Suprapubic skin (tissue), 4 donors: ENCODE measurements around the gene MMAB. TPM values are rescaled to one million over a fixed set of nuclear protein-coding genes. Genes with fewer than 3 reads are reported as not detected.

Experiments used
- DNase-seq, 2 donors: peaks; one replicate each; pipeline ENCODE4 v3.0.0-alpha.2; 2019; ENCODE audit warnings: low spot score in 2 of 2
- H3K27ac ChIP-seq: fragments of 200-600 bp; sonication (generic); one replicate; pipeline ENCODE4 v1.5.1; 2019
- H3K27me3 ChIP-seq: fragments of 200-600 bp; sonication (generic); one replicate; pipeline ENCODE4 v1.5.1; 2019
- H3K36me3 ChIP-seq: fragments of 200-600 bp; sonication (generic); one replicate; pipeline ENCODE4 v1.5.1; 2019
- H3K4me1 ChIP-seq: fragments of 200-600 bp; sonication (generic); one replicate; pipeline ENCODE4 v1.5.1; 2019
- H3K4me3 ChIP-seq: fragments of 200-600 bp; sonication (generic); one replicate; pipeline ENCODE4 v1.5.1; 2019; ENCODE audit warnings: mild to moderate bottlenecking
- H3K9me3 ChIP-seq: fragments of 200-600 bp; sonication (generic); one replicate; pipeline ENCODE4 v1.5.1; 2019
- EP300 ChIP-seq: sonication (generic); formaldehyde crosslinking; IDR thresholded peaks from one replicate; pipeline ENCODE4 v1.6.1; 2017; ENCODE audit warnings: antibody characterized with exemption
- POLR2A ChIP-seq, 2 donors: fragments of 450-650 bp; IDR thresholded peaks; one replicate each; pipeline ENCODE4 v1.6.1; 2017; ENCODE audit warnings: antibody characterized with exemption in 2 of 2, mild to moderate bottlenecking in 2 of 2, moderate library complexity in 2 of 2
- POLR2AphosphoS5 ChIP-seq, 3 donors: sonication (generic); formaldehyde crosslinking; IDR thresholded peaks; one replicate each; pipeline ENCODE4 v1.6.1; 2017; ENCODE audit warnings: antibody characterized with exemption in 3 of 3
- WGBS: methylation state at CpG from one replicate; pipeline ENCODE4 v1.1.5; 2018; 5-methylcytosine and 5-hydroxymethylcytosine counted together
- total RNA-seq, 4 donors: library from RNA; depleted of rRNA; stranded (reverse); fragments of >200 nt; gene quantifications; one replicate each; pipeline ENCODE4 v1.1.0, GENCODE V29; 2016
- TF ChIP-seq, protein P1 (sequence below), 2 donors: fragments of 200-600 bp in 1 of 2; fragments of 450-650 bp in 1 of 2; sonication (generic) in 1 of 2; IDR thresholded peaks; one replicate each; pipeline ENCODE4 v1.5.1; 2016 to 2019; ENCODE audit warnings: antibody characterized with exemption in 2 of 2, mild to moderate bottlenecking in 1 of 2, moderate library complexity in 1 of 2

The MMAB gene
- total RNA-seq, 4 donors from 2014 or later = 17.1 to 37.2 (median 24.5) TPM

GRCh38 chr12:109532721-109533486 is 40.4 kb downstream of the MMAB start:
- Histone ChIP-seq H3K27ac (no peak overlapping the region), H3K4me1 (no peaks in the 10 kb centered on the region), H3K9me3 (no peaks in the 10 kb centered on the region), H3K27me3 (no peaks in the 10 kb centered on the region), H3K36me3 (peaks cover 81% of the 10 kb centered on the region), H3K4me3 (no peak overlapping the region)
- no peak for DNase-seq
- TF ChIP-seq EP300 (no peak), POLR2A (IDR thresholded peaks at IDR 0.05) (no peak)
- WGBS = 84% methylated on average over 23 of the region's 24 CpGs

- H3K27me3 ChIP-seq = no peaks in the 10 kb centered on the region
- no peaks in the 10 kb centered on the region for H3K4me1 ChIP-seq
- H3K36me3 ChIP-seq = peaks cover 92% of the 10 kb centered on the region
- TF ChIP-seq POLR2AphosphoS5 (IDR thresholded peaks at IDR 0.05) (no peak), EP300 (no peak), POLR2A (IDR thresholded peaks at IDR 0.05) (no peak)
- TF ChIP-seq, protein P1, sequence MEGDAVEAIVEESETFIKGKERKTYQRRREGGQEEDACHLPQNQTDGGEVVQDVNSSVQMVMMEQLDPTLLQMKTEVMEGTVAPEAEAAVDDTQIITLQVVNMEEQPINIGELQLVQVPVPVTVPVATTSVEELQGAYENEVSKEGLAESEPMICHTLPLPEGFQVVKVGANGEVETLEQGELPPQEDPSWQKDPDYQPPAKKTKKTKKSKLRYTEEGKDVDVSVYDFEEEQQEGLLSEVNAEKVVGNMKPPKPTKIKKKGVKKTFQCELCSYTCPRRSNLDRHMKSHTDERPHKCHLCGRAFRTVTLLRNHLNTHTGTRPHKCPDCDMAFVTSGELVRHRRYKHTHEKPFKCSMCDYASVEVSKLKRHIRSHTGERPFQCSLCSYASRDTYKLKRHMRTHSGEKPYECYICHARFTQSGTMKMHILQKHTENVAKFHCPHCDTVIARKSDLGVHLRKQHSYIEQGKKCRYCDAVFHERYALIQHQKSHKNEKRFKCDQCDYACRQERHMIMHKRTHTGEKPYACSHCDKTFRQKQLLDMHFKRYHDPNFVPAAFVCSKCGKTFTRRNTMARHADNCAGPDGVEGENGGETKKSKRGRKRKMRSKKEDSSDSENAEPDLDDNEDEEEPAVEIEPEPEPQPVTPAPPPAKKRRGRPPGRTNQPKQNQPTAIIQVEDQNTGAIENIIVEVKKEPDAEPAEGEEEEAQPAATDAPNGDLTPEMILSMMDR (IDR thresholded peaks at IDR 0.05) = no peak
- no peak overlapping the region for H3K4me3 ChIP-seq
- WGBS = 65% methylated on average over 2 of the region's 2 CpGs
- H3K27ac ChIP-seq = no peak overlapping the region
- no peaks in the 10 kb centered on the region for H3K9me3 ChIP-seq
- no peak for DNase-seq
Observed at GRCh38 chr12:109531411-109531810, 41.9 kb downstream of the MMAB start.

DNA sequence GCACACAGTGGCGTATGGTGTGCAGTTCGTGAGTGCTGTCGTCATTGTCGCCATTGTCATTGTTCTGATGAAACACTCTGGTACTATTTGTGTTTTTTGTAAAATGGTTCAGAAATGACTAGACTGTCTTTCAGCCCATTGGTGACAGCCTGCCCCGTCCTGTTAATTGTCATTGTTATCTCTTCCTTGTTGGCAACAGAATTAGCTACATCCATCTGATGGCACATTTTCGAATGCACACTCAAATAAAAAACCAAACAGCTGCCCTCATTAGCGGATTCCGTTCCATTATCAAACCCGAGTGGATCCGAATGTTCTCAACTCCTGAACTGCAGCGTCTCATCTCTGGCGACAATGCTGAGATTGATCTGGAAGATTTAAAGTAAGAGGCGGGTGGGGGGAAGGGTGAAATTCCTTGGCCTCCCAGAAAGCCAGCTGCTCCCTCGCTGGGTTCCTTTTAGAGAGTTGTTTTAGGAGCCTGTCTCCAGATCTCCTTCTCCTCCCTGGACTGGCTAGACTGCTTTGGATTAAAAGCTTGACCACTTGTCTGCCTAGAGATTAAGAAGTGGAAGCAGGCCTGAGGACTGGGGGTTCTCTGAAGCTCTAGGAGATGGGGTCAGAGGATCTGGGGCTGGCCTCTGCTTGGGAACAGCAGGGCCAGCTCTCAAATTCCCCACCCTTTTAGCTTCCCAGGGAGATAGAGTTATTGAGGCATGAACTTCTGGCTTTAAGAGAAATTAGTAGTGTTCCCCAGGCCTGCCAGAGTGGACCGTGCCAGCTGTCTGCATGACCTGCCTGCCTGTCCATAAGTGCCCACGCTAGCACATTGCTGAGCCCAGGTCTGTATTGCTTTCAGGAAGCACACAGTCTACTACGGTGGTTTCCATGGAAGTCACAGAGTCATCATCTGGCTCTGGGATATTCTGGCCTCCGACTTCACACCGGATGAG is 43.3 kb downstream of the MMAB start:
- TF ChIP-seq POLR2A (IDR thresholded peaks at IDR 0.05) (no peak), EP300 (no peak), POLR2AphosphoS5 (IDR thresholded peaks at IDR 0.05) (no peak)
- TF ChIP-seq, protein P1 (IDR thresholded peaks at IDR 0.05) = no peak
- no peak for DNase-seq
- H3K9me3 ChIP-seq = no peaks in the 10 kb centered on the region
- H3K4me1 ChIP-seq = no peaks in the 10 kb centered on the region
- H3K36me3 ChIP-seq = peaks cover 91% of the 10 kb centered on the region
- no peaks in the 10 kb centered on the region for H3K27me3 ChIP-seq
- 85% methylated on average over 19 of the region's 19 CpGs for WGBS
- H3K4me3 ChIP-seq = no peak overlapping the region
- no peak overlapping the region for H3K27ac ChIP-seq

DNA sequence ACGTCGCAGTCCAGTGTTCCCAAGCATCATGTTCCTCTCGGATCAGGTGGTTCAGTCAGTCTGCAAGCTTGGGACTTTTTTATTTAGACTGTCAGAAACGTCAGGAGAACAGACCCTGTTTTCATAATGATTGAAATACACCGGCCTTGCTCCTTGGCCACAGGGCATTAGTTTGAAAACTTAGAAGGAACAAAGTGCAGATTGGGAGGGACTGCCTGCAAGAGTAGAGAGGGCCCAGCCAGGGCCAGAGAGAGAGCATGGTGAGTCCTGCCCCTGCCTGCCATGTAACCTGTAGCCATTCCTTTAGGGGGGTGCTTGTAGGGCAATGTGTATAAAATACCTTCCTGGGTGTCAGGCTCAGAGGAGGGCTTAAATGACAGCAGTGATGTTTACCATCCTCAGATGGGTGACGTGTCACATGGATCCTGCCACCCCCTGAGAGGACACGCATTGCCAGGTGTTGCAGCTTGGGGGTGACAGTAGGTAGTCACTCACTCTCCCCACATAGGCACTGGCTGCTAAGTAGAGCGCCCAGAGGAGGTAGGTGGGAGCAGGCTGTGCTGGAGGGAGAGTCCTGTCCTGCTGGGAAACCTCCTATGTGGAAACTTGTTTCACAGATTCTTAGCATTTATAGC is 45.7 kb downstream of the MMAB start:
- 84% methylated on average over 6 of the region's 8 CpGs for WGBS
- no peaks in the 10 kb centered on the region for H3K27me3 ChIP-seq
- no peaks in the 10 kb centered on the region for H3K4me1 ChIP-seq
- no peak overlapping the region for H3K27ac ChIP-seq
- no peak for DNase-seq
- no peak for TF ChIP-seq POLR2AphosphoS5 (IDR thresholded peaks at IDR 0.05)
- TF ChIP-seq EP300 = no peak
- TF ChIP-seq, protein P1 (IDR thresholded peaks at IDR 0.05) = no peak
- TF ChIP-seq POLR2A (IDR thresholded peaks at IDR 0.05) = no peak
- peaks cover 91% of the 10 kb centered on the region for H3K36me3 ChIP-seq
- H3K4me3 ChIP-seq = no peak overlapping the region
- H3K9me3 ChIP-seq = no peaks in the 10 kb centered on the region

DNA sequence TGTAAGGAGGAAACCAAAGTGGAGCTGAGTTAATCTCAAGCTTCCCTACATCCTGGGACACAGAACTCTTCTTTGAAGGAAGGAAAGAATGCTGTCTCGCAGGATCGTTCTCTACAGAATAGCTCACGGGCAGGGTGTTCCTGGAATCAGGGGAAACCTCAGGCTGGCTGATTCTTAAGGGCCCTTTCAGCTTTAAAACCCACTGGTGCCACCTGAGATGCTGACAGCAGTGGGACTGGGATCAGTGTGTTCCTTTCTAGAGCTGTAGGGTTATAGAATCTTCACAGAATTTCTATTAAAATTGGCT is 48.1 kb downstream of the MMAB start:
- Histone ChIP-seq H3K36me3 (peaks cover 94% of the 10 kb centered on the region), H3K27me3 (no peaks in the 10 kb centered on the region)
- WGBS = 87% methylated on average over 3 of the region's 3 CpGs

More for the DNA sequence above, 48.1 kb downstream of the MMAB start:
- H3K9me3 ChIP-seq = no peaks in the 10 kb centered on the region
- no peaks in the 10 kb centered on the region for H3K4me1 ChIP-seq
- no peak for DNase-seq
- no peak overlapping the region for H3K4me3 ChIP-seq
- TF ChIP-seq POLR2A (IDR thresholded peaks at IDR 0.05) = no peak
- TF ChIP-seq, protein P1 (IDR thresholded peaks at IDR 0.05) = no peak
- no peak for TF ChIP-seq EP300
- no peak for TF ChIP-seq POLR2AphosphoS5 (IDR thresholded peaks at IDR 0.05)
- no peak overlapping the region for H3K27ac ChIP-seq
